ENCODE results near the gene CTBP2.

CTBP2 gene

DNA sequence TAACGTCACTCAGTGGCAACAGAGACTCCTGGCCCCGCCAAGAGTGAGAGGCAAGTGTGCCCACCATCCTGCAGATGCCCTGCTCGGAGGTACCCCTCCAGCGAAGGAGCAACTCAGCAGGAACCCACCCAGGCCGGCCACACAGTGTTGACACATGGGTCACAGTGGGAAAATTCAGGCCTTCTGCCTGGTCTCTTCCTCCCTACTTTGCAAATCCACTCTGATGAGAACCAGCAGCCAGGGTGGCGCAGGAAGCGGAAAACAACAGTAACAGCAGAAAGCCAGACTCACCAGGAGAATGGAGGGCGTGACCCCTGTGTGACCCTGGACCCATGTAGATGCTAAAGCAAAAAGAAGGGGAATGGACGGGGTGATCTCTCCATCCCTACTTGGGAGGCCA, 53.8 kb downstream of the CTBP2 start:
- DNase-seq (ENCODE audit: low read depth in 2 of 2), result no peak

DNA sequence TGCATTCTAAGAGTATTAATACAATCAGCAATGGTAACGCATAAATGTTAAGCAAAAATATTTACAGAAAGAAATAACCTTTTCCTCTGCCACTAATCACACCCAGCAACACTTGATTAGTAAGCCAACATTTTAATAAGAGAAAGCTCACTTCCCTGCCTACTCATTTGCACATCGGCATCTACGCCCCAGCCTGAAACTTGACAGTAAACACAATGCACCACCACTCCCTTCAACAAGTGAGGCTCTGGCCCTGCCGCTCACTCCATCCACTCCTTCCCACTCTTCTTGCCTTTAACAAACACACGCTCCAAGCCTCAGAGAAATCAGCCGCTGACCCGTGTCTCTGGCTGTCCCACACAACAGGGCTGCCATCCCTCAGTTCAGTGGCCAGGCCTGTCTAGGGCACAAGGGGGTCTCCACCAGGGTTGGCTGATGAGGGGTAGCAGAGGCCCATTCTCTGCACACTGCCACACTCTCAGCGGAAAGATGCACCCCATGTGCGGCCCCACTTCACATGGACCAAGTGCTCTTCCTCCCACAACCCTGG, 54.6 kb downstream of the CTBP2 start:
- no peak for DNase-seq (ENCODE audit: low read depth in 2 of 2)

DNA sequence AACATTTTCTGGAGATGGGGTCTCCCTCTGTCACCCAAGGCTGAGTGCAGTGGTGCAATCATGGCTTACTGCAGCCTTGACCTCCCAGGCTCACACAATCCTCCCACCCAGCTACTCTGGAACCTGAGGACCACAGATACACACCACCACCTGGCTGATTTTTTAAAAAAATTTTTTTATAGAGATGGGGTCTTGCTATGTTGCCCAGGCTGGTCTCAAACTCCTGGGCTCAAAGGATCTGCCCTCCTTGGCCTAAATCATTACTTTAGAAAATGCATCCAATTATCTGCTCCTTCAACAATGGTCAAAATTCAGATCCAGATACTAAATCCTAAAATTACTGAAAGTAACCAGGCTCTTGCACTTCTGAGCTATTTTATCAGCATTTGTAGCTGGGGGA, 55.2 kb downstream of the CTBP2 start:
- DNase-seq (ENCODE audit: low read depth in 2 of 2), result no peak

DNA sequence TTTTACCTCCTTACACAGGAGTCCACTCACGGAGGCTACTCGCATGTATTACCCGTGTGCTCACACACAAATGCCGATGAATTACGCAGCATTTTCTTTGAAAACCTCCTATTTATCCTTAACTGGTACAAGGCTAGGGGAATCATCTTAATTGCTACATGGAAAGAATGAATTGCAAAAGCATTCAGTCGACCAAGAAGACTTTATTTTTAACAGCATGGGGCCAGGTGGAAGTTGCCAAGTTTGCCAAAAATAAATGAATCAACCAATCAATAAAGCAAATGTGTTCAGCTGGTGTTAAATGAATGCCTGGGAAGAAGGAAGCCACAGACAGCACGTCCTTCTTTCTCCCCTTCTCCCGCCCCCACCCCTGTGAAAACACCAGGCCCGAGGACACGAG, 55.8 kb downstream of the CTBP2 start:
- DNase-seq (ENCODE audit: low read depth in 2 of 2), result no peak

DNA sequence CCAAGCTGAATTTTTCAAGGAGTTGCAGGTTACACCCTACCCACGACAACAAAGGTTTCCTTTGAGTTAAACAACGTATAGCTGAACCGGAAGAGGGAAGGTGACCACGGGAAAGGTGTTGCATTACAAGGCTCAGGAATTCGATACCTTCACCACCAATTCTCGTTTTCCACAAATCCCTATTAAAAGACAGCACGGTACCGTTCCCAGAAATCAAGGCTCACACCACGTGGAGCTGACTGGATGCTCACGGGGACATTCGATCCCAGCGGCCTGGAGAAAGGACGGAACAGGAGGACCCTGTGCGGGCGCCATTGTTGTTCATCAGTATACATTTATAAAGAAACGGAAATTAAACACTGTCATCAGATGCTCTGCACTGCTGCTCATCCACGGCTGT, 56.4 kb downstream of the CTBP2 start:
- DNase-seq (ENCODE audit: low read depth in 2 of 2), result no peak

DNA sequence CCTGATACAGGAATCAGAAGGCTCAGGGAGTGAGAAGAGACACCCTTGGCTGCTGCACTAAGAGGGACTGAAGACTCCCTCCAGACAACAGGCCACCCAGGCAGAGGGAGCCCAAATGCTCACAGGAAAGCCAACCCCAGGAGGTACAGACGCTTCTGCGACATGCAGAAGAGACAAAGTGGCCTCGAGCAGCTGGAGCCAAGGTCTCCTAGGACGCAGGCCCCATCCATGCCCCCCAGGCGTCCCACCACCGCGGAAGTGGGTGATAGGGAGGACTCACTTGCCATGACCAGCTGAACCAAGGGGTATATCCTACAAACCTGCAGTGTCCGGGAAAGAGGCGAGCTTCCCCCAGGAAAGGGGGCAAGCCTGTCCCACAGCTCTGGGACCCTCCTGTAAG, 56.9 kb downstream of the CTBP2 start:
- DNase-seq (ENCODE audit: low read depth in 2 of 2), result no peak

DNA sequence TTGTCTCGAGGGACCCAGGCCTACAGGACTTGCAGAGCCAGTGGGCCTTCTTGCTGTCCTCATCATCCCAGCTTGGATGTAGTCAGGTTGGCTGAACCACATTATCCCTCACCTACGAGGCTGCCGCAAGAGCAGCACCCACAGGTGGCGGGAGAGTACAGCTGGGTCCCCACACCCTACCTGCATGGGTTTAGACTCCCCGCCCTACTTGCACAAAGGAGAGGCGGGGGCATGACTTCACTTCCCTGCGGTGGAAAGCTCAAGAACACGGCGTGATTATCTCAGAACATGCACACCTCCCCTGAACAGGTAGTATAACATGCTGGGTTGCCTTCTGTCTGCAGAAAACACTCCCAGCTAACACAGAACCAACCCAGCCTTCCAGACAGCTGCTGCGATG, 57.5 kb downstream of the CTBP2 start:
- no peak for DNase-seq (ENCODE audit: low read depth in 2 of 2)

DNA sequence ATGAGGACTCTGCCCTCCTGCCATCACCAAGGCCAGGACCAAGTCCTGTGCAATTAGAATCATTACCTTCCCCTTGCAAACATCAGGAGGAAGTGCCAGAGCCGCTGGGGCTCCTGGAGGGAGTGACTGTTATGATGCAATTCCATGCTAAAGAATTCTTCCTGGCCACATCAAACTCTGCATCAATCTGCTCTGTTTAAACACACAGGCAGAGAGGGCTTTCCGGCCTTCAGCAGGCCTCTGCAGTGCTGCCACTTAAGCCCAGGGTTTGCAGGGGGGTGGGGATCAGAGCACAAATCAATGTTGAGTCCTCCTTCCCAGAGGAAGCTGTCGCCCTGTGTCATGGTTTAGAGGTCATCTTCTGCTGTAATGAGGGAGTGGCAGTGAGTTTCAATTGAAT, 58.1 kb downstream of the CTBP2 start:
- DNase-seq (ENCODE audit: low read depth in 2 of 2), result peak; percentile 41 to 44

DNA sequence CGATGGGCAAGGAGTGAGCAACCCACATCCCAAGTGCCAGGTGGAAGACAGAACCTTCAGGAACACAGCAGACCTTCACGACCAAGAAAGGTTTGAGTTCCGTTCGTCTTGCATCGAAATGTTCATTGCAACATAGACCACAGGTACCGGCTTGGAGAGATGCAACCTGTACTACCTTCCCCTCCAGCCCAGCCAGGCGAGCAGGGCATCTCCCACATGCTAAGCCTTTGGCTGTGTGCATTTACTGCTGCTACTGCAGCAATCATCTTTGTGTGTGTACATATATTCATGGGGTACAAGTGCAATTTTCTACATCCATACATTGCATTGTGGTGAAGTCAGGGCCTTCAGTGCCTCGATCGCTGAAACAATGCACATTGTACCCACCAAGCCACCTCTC, 58.8 kb downstream of the CTBP2 start:
- no peak for DNase-seq (ENCODE audit: low read depth in 2 of 2)

DNA sequence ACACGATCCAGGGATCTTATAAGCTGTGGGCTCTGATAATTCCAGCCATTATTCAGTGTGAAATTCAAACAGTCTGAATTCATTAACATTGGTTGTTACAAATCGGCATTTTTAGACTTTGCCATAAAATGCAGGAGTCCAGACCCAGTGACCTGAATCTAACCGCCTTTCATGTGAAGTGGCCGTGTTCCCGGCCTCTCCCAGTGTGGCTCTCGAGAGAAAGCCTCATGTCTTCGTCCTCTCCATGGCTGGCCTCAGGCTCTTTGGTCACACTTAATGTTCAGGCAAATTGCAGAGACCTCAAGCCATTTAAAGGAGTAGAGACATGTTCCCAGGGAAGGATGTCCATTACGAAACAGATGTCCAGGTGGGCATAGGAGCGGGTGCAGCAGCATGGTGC, 59.3 kb downstream of the CTBP2 start:
- DNase-seq (ENCODE audit: low read depth in 2 of 2), result no peak

DNA sequence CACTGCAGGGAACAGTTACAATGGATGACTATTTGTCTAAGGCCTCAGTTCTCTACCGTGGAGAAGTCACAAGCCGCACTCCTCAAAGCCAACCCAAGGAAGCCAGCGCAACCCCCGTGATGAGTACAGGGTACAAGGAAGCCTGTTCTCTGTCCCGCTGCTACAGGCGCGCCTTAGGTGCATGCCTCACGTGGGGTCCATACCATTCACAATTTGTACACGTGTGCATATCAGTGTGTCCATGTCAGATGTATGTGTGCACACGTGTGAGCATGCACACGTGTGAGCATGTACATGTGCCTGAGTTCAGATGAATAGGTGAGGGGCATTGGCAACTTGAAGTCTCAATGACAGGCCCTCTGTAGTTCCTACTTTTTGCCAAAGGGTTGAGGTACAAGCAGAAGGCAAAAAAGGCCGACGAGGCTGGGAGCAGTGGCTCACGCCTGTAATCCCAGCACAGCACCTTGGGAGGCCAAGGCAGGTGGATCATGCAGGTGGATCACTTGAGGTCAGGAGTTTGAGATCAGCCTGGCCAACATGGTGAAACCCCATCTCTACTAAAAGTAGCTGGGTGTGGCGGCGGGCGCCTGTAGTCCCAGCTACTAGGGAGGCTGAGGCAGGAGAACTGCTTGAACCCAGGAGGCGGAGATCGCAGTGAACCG, 62.8 kb downstream of the CTBP2 start:
- DNase-seq (ENCODE audit: low read depth in 2 of 2), result no peak

DNA sequence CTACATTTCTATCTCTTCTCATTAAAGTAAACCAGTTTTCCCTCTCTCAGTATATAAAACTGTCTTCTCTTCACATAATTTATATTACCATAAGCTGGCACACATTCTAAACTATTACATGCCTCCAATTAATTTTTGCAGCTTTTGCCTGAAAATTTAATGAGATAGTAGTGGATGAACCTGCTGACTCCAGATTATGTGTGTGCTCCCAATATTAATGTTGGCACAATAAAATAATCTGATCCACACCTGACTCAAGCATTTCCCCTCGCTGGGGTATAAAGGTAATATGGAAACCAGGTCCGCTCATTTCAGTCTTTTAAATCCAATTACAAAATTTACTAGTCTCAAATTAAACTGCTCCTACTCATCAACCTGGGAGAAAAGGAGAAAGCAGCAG, 63.4 kb downstream of the CTBP2 start:
- DNase-seq (ENCODE audit: low read depth in 2 of 2), result no peak

DNA sequence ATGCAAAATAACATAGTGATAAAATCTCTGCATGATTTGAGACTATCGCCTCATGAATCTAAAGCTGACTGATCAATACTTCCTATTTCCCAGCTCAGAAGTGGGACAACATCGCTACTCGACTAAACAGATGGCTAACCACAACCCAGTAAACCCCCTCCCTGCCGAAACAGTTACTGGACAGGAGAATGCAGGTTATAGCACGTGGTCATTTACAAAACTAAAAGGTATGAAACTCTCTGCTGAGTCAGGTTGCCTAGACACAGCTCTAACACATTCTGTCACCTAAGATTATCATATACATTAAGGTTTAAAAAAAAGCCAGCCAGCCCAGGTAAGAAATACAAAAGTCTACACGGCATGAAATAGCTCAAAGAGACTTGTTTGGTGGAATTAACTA, 64.0 kb downstream of the CTBP2 start:
- no peak for DNase-seq (ENCODE audit: low read depth in 2 of 2)

DNA sequence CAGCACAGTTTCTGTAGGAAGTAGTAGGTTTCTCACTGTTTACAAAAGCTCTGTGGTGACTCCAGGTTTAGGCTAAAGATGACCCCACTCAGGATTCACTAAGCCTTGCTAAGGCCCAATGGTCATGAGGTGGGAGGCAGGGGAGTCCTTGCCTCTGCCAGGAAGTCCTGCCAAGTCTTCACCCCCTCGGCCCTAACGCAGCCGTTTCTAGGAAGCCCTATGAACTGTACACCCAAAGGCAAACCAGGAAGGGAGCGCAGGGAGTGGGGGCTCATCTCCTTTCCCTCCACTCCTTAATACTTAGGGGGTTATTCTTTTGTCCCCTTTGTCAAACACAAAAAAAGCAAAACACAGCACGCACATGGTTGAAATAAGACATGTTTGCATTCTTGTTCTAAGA, 64.6 kb downstream of the CTBP2 start:
- DNase-seq (ENCODE audit: low read depth in 2 of 2), result no peak

DNA sequence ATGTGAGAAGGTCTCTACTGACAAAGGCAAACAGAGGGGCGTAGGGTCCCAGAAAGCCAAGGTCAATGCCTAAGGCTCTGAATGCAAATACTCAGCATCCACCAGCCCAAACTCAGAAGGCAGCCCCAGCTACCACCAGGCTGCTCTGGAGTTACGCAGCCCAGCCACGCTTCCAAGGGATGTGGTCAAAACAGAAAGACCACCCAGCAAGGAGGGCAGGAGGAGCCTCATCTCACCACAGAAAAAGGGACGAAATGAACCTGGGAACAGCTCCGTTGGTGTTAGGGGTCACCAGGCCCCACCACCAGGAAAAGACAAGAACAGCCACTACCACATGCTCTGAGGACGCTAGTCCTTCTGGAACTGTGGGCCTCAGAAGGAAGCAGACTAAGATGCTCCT, 65.1 kb downstream of the CTBP2 start:
- DNase-seq (ENCODE audit: low read depth in 2 of 2), result no peak

DNA sequence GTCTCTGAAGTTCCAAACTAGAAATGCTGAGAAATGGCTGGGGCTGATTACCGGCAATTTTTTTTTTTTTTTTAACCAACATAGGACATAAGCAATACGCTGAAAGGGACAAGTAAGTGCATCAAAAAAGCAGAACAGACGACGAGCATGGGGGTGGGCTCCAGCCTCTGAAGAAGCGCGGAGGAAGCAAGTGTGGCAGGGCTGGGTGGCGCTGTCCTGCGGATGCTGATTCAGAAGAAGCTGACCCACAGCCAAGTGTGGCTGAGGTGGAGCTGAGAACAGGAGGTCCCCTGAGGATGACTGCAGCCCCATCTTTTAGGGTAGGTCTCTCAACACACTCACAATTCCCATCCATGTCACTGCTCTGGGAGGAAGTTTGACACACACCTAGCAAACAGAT, 65.6 kb downstream of the CTBP2 start:
- DNase-seq (ENCODE audit: low read depth in 2 of 2), result no peak

DNA sequence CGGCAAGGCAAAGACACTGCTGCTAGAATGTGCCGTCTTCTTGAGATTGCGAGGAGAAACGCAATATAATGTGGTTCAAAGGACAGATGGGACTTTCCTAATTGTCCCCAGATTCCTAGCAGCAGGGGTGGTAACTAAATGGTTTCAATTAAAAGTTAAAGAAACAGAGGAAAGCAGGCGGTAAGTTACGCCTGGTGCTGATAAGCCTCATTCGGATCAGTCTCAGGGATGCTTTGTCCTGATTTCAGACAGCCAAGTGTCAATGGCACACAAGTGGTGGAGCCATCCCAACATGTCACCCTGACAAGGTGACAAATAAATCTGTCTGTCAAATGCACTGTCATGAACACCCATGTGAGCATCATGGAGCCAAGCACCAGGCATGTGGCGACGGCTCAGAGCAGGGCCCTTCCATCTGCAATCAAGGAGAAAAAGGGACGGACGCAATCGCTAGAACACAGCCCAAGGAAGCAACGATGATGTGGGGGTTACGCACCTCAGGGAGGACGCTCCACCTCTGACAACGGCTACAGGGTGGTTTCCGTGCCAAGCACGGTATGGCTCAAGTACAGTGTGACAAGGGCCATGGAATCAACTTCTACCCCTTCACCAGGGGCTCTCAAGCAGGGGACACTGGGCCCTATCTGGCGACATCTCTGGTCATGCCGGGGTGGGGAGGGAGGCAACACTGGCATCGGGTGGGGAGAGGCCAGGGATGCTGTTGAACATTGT, 66.2 kb downstream of the CTBP2 start:
- no peak for DNase-seq (ENCODE audit: low read depth in 2 of 2)

DNA sequence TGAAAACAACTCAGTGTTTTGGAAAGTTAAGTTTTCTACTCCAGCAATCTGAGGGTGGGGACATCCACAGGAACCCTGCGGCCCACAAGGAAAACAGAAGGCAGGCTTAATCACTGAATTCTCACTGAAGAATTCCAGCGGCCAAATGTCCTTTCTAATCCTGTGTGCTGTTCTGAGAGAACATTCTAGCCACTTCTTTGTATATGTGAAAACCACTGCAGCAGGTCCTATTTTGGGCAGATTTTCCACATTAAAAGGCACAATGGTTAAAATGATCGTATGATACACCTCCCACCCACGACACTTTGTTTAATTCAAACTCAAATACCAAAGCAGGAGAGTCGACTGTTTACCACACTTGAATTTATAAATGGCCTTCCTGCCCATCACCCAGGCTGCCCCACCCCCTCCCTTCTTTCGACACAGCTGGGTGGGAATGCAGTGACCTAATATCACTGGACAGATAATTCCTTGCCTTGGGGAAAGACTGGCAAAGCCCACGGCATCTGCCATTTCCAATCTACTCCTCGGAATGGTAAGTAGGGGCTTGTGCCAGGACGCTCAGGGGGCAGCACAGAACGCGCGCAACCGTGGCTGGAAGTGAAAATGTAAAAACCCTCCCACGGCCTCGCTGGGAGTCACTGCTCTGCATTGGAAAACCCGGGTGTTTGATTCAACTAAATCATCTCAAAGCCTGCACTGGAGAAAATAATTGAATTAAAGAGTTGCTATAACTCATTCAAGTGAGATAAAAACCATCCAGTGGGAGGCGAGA, 67.0 kb downstream of the CTBP2 start:
- no peak for DNase-seq (ENCODE audit: low read depth in 2 of 2)

DNA sequence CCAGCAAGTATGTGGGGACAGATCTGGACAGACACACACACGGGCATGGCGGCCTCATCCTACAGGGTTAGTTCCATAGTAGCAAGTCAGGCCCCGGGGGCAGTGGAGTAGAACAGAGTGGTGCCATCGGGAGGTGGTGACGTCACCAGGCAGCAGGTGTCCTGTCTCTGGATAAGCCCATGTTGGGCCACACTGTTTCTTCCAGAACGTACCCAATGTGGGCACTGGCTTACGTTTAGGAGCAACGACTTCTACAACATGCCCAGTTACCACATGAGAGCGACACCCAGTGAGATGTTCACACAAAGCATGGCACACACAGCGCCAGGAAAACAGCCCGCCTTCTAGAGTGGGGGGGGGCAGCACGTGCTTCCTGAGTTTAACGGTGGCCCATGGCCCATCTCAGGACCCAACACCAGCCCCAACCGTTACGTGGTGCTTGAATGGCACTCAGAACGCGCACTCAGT, 67.8 kb downstream of the CTBP2 start:
- DNase-seq (ENCODE audit: low read depth in 2 of 2), result no peak

DNA sequence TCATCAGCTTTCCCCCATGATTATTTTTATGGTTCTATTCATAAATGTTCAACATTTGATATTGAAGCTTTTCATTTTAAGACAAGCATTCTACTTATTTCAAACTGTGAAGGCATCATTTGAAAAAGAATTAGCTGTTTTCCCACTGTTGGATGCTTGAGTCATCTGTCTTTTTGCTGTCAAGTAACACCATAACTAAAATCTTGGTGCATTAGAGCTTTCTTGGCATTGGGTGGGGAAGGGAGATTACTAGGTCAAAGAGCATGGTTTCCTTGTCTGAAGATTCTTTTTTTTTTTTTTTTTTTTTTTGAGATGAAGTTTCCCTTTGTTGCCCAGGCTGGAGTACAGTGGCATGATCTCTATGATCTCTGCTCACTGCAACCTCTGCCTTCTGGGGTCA, 68.5 kb downstream of the CTBP2 start:
- DNase-seq (ENCODE audit: low read depth in 2 of 2), result no peak

DNA sequence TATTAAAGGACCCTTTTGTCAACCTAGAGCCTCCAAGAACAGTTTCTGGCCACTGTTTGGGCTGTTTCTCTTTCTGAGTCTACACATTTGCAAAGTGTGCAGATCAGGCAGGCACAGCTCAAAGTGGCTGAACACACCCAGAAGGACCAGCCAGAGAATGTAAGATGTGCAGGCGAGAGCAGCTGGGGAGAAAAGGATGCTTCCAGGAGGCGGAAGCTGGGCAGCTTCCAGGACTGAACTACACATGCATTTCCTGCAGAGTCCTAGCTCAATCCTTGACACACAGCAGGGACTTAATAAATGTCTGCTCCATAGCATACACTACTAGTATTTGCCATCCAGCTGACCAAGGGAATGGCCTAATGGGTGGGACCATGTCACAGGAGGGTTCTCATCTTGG, 70.9 kb downstream of the CTBP2 start:
- no peak for DNase-seq (ENCODE audit: low read depth in 2 of 2)

DNA sequence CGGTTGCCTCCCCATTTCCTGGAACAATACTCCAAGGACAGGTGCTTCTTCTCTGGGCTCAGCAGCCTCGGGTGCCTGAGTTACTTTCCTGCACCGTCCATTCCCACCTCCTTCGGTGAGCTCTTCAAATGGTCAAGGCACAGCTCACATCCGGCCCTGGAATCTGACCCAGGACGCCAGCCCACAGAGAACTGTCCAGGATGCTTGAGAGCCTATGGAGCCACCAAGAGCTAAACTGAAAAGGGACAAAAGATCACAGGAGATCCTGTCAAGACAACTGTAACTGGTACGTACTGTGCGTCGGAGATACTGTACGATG, 72.5 kb downstream of the CTBP2 start:
- no peak for DNase-seq (ENCODE audit: low read depth in 2 of 2)

All from fibroblast of skin of left biceps (primary cell).